K562 treated with DMSO at 1 percent for 4 hours (cell line): ENCODE results near the gene ECE1. TPM values are rescaled to one million over a fixed set of nuclear protein-coding genes. Genes with fewer than 3 reads are reported as not detected.

Experiments
- total RNA-seq: library from RNA; unstranded; fragments of 300-600 nt; gene quantifications from 2 replicates; pipeline ENCODE4 v1.2.3, GENCODE V29; 2022; ENCODE audit not compliant: insufficient read depth

ECE1 gene
- total RNA-seq: 41.0 and 41.7 TPM in 2 replicates

GRCh38 chr1:21289700-21290545, at the start of gene ECE1:
ECE1 (minus strand) TSS chr1:21290463; CDS start chr1:21290414, 49 bp downstream.

GRCh38 chr1:21176586-21177555, 113.4 kb downstream of the ECE1 start, which contains the start of gene EIF4G3:
EIF4G3 (minus strand) TSS chr1:21176897; CDS start chr1:21002742, 174,155 bp downstream.

Other genes starting within 250 kb of the ECE1 start
- gene EIF4G3, start 113.6 kb downstream of the ECE1 start, total RNA-seq: 27.7 and 33.1 TPM in 2 replicates
- 6.8 and 7.5 TPM in 2 replicates for gene NBPF3, start 149.7 kb upstream of the ECE1 start, total RNA-seq
- gene ALPL, start 219.0 kb upstream of the ECE1 start, total RNA-seq: 1.5 TPM in 1 of 2 replicates, not detected in the other